GM18499 (cell line): Measurements from ENCODE around the gene BCL11A.

Experiments
- ATAC-seq: cut with Tn5 transposase; IDR thresholded peaks from one replicate; pipeline ENCODE4 v1.9.1; 2021; ENCODE audit warnings: moderate number of reproducible peaks; ENCODE audit not compliant: insufficient read depth, unreplicated experiment

The BCL11A gene

DNA sequence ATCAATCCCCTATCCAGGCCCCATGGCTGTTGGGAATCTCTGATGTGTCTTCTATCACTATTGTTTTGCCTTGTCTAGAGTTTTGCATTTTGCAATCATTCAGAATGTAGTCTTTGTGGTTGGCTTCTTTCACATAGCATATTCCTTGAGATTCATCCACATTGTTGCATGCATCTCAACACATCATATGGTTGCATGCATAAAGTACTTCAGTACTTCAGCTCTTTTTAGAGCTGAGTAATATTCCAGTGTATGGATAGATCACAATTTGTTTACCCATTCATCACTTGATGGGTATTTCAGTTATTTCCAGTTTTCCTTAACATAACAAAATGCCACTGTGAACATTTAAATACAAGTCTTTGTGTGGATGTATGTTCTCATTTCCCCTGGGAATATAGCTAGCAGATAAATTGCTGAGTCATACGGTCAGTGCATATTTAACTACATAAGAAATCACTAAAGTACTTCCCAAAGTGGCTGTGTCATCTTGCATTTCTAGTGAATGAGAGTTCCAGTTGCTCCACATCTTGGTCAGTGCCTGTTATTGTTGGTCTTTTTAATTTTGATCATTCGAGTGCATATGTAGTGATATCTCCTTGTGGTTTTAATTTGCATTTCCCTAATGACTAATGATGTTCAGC is 138.8 kb downstream of the BCL11A start:
- no peak for ATAC-seq

DNA sequence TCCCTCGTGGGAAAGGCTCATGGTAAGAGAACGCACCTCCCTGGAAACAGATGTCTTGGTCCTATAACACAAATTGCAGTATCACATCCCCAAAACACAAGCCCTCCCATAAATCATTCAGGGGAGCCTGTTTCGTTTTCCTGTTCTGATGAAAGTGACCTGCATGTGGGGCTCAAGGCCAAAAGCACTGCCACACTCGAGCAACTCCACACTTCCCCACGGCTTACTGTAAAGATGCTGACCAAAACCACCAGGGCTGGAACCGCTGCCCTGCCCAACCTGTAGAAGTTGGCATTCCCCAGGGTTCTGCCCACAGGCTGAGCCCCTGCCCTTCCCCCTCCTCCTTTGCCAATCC is 139.7 kb downstream of the BCL11A start:
- ATAC-seq = no peak

DNA sequence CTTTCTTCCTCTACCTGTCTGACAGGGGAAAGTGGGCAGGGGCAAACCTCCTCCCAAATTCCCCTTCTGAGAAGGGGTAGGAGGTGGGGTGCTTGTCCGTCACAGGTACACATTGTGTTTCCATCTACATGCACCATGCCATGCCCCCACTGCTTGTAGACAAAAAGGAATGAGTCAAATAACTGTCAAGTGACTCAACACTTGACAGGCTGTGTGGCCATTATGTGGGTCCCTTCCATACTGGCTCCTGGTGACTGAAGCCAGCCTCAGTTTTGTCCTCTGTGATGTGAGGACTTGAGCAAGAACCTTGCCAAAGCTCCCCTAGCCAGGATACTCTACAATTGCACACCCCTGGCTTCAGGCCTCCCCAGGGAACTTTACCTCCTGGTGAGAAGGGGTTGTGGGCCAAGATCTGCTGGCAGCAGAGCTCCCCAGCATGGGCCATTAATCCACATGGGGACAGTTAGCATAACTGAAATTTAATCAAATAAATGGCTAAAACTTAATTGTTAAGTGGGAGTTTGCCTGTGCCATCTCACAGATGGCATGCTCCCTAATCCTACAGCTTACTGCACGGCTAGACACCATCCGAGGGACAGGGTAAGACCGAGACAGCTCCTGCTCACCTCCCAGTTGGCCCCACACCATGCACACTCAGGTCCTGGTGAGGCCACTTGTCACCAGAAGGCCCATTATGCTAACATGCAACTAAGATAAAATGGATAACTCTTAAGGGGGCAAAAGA is 140.2 kb downstream of the BCL11A start:
- no peak for ATAC-seq

DNA sequence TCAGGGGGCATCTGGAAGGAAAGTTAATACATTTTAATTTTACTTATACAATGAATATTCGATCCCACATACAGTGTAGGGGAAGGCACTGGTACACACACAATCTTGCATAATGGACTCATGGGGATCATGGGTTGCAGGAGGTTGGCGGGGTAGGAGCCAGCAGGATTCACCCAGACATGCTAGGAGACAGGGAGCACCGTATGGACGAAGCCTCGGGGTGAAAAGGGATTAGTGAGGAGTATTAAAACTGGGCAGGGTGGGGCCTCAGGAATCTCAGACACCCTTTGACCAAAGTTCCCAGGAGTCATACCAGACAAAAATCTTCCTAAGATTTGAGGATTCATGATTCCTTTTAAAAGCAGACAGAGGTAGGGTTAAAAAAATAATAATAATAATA is 140.8 kb downstream of the BCL11A start:
- no peak for ATAC-seq

DNA sequence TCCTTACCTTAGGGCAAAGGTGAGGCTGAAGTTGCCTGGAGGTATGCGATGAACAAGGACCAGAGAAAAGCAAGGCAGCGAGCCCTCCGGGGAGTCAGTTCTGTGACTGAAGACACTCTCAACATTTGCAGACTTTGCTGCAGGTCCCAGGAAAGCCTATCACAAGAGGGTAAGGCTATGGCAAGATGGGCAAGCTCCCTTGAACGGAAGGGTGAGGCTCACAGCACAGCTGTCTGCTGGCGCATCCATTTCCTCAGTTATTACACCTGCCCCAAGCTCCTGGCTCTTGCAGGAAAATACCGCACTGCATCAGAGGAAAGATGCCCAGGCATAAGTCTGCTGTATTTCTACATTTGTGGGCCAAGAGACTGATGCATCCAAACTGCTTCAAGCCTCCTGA is 141.4 kb downstream of the BCL11A start:
- ATAC-seq = no peak

DNA sequence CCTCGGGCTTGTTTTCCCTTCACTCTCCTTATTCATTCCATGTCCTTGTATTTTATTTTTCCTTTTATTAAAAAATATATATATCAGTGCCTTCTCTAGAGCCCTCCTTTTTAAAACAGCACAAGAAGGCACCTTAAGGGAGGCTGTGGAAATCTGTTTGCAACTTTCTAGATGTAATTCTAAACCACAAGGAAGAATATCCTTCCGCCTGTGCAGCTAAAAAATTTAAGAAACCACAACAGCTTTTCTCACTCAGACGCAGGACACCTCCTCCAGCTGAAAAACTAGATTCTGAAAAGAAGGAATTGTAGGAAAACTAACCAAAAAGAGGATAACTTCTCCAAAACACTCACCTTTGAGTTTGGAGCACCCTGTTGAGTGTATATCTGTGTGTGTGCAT is 142.2 kb downstream of the BCL11A start:
- ATAC-seq = no peak

DNA sequence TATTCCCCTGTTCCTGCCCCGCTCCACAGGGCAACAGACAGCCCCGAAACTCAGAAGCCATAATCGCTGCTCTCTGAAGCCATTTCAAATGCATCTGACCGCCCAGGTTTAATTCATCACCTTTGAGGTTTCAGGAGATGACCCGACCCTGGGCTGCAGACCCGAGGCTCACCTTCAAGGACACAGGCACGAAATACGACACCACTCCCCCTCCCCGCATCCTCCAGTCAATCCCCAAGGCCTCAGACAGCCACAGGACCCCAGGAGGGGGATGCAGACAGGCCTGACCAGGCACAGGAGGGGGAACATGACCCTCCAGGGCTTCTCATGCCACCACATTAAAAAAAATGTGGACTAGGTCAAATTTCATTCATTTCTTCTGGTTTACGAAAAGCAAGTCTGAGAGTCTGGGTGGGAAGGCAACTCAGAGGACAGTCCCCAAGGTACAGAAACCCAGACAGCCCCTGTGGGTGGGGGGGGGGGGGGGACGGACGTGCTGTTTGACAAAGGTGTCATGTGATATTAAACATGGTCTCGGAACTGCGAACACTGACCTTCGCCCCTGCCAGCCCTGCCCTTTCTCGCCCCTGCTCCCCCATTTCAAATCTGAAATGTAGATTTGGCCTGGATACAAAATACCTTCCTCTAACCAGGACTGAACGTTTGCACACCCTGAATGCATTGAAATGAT is 142.9 kb downstream of the BCL11A start:
- ATAC-seq = no peak

DNA sequence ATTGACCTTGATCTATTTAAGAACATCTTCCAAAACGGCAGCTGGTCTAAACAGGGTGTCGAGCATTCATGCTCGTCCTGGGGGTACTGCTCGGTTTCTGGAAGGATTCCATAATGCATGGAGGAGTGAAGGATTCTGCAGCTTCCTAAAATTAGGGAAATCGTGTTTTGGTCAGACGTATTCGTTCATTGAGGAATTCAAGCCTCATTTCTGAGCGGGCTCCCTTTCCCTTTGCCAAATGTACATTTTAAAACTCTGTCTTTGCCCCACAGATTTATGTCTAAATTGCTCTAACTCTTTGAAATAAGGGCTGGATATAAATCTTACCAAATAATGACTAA is 144.0 kb downstream of the BCL11A start:
- no peak for ATAC-seq

DNA sequence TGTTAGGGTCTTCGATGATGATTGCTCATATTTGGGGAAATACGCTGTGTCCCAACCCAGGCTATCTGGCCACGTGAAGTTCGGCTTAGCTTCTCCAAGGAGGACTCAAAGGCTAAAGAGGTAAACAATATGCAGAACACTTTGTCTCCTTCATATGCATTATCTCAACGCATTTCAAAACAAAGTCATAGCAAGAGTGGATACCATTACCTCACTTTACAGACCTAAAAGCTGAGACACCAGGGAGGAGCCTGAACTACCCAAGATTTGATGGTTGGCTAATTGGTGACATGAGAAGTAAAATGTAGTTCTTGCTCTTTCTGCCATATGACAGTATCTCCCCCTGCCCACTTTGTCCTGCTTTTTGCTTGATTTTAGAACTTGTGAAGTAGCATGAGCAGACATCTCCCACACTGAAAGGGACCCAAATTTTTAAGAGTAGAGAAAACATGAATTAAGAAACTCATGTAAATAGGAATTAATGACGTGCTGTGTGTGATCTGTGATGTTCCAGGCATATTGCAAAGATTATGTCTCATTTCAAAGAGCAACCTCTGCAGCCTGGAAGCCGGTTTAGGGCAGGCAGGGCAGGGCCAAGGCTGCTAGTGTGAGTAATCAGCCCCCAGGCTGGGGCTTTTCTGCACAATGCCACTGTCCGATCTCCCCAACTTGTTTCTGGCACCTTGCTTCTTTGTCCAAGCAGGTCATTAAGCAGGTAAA is 144.5 kb downstream of the BCL11A start:
- ATAC-seq = no peak

DNA sequence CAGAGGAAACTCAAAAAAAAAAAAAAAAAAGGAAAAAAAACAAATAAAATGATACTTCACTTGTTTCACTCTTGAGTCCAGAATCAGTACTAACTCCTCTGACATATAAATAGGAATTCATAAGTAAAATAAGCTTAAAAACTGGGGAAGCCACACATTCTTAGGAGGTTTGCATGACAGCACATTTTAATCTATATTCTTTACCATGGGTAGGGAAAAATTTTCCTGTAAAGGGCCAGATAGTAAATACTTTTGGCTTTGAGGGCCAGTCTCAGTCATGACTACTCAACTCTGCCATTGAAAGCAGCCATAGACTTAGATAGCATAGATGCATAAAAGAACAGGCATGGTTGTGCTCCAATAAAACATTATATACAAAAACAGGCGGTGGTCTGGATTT is 145.2 kb downstream of the BCL11A start:
- no peak for ATAC-seq

DNA sequence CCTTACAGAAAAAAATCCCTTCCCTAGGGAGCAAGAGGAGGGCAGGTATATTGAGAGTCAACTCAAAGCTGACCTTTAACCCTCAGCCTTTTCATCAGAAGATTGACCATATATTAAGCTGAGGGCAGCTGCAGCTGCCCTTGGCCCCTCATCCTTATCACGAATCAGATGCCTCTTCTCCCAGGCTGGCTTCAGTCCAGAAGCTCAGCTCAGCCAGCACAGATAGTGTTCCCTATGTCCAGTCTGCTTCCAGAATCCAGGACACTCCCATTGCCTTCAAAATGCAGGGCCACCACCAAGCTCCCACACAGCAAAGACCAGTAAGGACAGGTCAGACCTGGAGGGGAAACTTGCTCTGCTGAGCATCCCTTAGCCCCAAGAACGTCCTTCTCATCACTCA is 146.1 kb downstream of the BCL11A start:
- ATAC-seq = no peak

DNA sequence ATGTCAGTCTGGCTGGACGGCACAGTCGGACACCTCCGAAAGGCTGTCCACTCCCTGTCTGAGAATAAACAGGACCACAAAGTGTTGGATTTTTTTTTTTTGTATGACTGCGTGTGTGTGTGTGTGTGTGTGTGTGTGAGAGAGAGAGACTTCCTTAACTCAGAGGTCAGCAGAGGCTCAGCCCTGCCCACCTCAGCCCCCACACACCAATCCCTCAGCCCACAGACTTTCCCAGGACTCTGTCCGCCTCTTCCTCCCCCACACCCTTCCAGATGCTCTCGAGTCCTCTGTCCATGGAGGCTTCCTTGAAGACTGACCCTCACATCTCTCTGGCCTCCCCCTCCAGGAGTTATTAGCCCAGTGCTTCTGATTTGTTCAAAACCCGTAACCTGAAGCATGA is 147.3 kb downstream of the BCL11A start:
- no peak for ATAC-seq

DNA sequence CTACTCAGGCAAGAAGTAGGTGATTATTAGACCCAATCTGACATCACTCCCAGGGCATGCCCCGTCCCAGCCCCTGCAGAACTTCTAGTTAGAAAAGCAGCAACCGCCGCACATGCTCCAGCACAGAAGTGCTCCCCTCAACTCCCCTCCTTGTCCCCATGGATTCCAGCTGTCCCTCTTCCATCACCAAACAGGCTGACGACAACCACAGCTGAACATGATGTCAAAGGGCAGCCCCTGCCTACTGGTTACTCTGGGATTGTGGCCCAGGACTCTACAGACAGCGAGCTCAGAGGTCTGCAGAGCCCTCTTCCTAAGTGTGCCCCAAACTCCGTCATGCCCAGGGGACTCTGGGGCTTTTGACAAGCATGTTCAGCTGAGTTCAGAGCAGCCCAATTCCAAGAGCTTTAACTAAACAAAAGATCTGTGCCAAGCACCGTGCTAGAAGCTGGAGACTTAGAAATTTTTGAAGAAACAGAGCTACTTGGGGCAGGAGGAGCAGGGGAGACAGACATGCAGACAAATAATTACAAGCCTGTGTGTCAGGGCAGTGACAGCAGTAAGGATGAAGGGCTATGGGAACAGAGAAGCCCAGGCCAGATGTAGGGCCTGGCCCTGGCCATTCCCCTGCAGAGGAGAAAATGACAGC is 148.1 kb downstream of the BCL11A start:
- no peak for ATAC-seq
